ENCODE measurements around the gene TRMT11. TPM values are rescaled to one million over a fixed set of nuclear protein-coding genes. Genes with fewer than 3 reads are reported as not detected.
"Not testable (repeated sequence)": the region's sequence is repeated elsewhere in the genome, so short reads cannot be mapped to it uniquely, and the experiment has no call there.

Gene TRMT11
- total and polyA plus RNA-seq, 9 donors, result 10.7 to 29.9 (median 23.9) TPM

- no peak for DNase-seq
- Histone ChIP-seq H3K4me1 (ENCODE audit: insufficient read depth) (no peaks in the 10 kb centered on the region), H3K4me3 (no peak overlapping the region), H3K27me3 (no peaks in the 10 kb centered on the region), H3K27ac (no peak overlapping the region), H3K9me3 (no peaks in the 10 kb centered on the region), H3K36me3 (no peaks in the 10 kb centered on the region)
- no peak for TF ChIP-seq CTCF (IDR thresholded peaks at IDR 0.05)
- TF ChIP-seq EP300 (IDR thresholded peaks at IDR 0.05), result no peak
- TF ChIP-seq POLR2A (IDR thresholded peaks at IDR 0.05), result no peak
- 81 to 92% (median 90%) methylated on average over 4 of the region's 4 CpGs for WGBS, 3 donors
- intact Hi-C loops (cut with DNase I), result no loop called here
These were observed 68.5 kb downstream of the TRMT11 start for GRCh38 chr6:126054802-126055201.

- no peak for TF ChIP-seq CTCF (IDR thresholded peaks at IDR 0.05)
- no peak for TF ChIP-seq EP300 (IDR thresholded peaks at IDR 0.05)
- TF ChIP-seq POLR2A (IDR thresholded peaks at IDR 0.05), result no peak
- WGBS, 3 donors, result 91 to 96% (median 94%) methylated on average over 4 of the region's 4 CpGs
- intact Hi-C loops (cut with DNase I), result no loop called here
- Histone ChIP-seq H3K4me1 (ENCODE audit: insufficient read depth) (no peaks in the 10 kb centered on the region), H3K27ac (no peak overlapping the region), H3K27me3 (no peaks in the 10 kb centered on the region), H3K9me3 (no peaks in the 10 kb centered on the region), H3K36me3 (no peaks in the 10 kb centered on the region), H3K4me3 (no peak overlapping the region)
- no peak for DNase-seq
These were observed 69.1 kb downstream of the TRMT11 start for GRCh38 chr6:126055449-126055848.

GRCh38 chr6:126056355-126057004 is 70.1 kb downstream of the TRMT11 start:
- TF ChIP-seq CTCF (IDR thresholded peaks at IDR 0.05) (no peak), EP300 (IDR thresholded peaks at IDR 0.05) (no peak), POLR2A (IDR thresholded peaks at IDR 0.05) (no peak)
- 61 to 71% (median 63%) methylated on average over 5 of the region's 5 CpGs for WGBS, 3 donors
- Histone ChIP-seq H3K9me3 (no peaks in the 10 kb centered on the region), H3K27ac (no peak overlapping the region), H3K36me3 (no peaks in the 10 kb centered on the region), H3K4me1 (ENCODE audit: insufficient read depth) (no peaks in the 10 kb centered on the region), H3K4me3 (no peak overlapping the region), H3K27me3 (no peaks in the 10 kb centered on the region)
- DNase-seq, result no peak
- intact Hi-C loops (cut with DNase I), result no loop called here

- H3K27ac ChIP-seq; H3K9me3 ChIP-seq; DNase-seq; H3K4me3 ChIP-seq; intact Hi-C loops (cut with DNase I); H3K27me3 ChIP-seq; H3K36me3 ChIP-seq; H3K4me1 ChIP-seq (ENCODE audit: insufficient read depth): not testable (repeated sequence)
- 94 to 99% (median 96%) methylated on average over 3 of the region's 3 CpGs for WGBS, 3 donors
These were observed 71.7 kb downstream of the TRMT11 start for GRCh38 chr6:126058085-126058484.

GRCh38 chr6:126060400-126060799 is 74.1 kb downstream of the TRMT11 start:
- intact Hi-C loops (cut with DNase I), result no loop called here

More at GRCh38 chr6:126060400-126060799, 74.1 kb downstream of the TRMT11 start:
- no peaks in the 10 kb centered on the region for H3K36me3 ChIP-seq
- H3K27ac ChIP-seq, result no peak overlapping the region
- H3K4me1 ChIP-seq (ENCODE audit: insufficient read depth), result peaks cover 1% of the 10 kb centered on the region
- TF ChIP-seq CTCF (IDR thresholded peaks at IDR 0.05) (no peak), POLR2A (IDR thresholded peaks at IDR 0.05) (no peak)
- no peaks in the 10 kb centered on the region for H3K27me3 ChIP-seq
- H3K4me3 ChIP-seq, result no peak overlapping the region
- DNase-seq, result no peak
- 75 to 93% (median 81%) methylated on average over 5 of the region's 5 CpGs for WGBS, 3 donors
- H3K9me3 ChIP-seq, result no peaks in the 10 kb centered on the region

All from ovary (tissue), 9 donors.